Cardiac fibroblast (primary cell): ENCODE results near the gene TRIM77.
A peak's percentile ranks its signal among the peaks of the same experiment; 100 is the strongest.
"Not testable (repeated sequence)": the region's sequence is repeated elsewhere in the genome, so short reads cannot be mapped to it uniquely, and the experiment has no call there.

Experiments used
- DNase-seq, 2 donors: peaks; one replicate each; pipeline versions ENCODE4 v3.0.0 to v3.0.0-alpha.2; 2010; ENCODE audit warnings: low read depth in 2 of 2
- H3K4me3 ChIP-seq, 2 donors: replicated peaks in 1 of 2; 1 replicate in 1 of 2; 2 replicates in 1 of 2; pipeline ENCODE4 v1.5.1; 2011; ENCODE audit warnings: low read depth in 2 of 2, low read length in 2 of 2, mild to moderate bottlenecking in 2 of 2, moderate library complexity in 1 of 2
- CTCF ChIP-seq: IDR thresholded peaks from one replicate; pipeline ENCODE4 v1.5.1; 2011; ENCODE audit warnings: low read depth, mild to moderate bottlenecking, low read length, inconsistent platforms

Gene TRIM77

GRCh38 chr11:89709999-89710398 lies at the start of gene TRIM77:
Gene TRIM77 (plus strand): TSS chr11:89710299. CDS start chr11:89710299, 0 bp downstream.
- H3K4me3 ChIP-seq, DNase-seq: not testable (repeated sequence)

DNA sequence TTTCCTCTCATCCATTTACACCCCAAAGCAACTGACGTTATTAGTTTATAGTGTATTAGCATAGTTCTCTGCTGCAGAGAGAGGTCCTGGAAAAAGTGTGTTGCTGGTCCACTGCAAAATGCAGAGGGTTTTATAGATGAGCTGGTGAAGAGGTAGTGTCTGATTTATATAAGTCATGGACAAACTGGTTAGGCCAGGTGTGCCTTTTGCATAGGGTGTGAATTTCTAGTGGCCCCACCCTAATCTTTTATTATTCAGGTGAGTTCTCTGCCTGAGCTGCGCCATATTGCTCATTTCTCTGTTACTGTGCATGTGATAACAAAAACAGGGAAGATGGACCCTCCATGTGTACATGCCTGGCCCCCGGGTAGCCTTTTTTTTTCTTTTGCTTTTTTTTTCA lies 43.1 kb upstream of the TRIM77 start:
- TF ChIP-seq CTCF, result no peak
- H3K4me3 ChIP-seq, result no peak overlapping the region
- DNase-seq, result no peak

DNA sequence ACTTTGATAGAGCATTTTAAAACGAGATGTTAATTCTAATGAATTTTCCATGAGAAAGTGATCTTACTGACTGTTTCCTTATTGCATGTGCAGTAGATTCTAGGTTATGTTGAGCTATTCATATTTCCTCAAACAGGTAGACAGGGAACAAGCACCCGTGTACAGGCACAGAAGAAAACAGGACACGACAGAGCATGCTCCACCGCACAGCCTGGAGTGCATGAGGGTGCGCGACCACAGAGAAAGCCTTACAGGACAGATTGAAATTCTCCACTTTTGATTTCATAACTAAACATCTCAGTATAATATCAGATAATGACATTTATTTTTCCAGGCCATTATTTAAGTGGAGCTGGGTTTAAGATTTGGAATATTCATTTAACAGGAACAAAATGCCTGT lies 41.9 kb upstream of the TRIM77 start:
- H3K4me3 ChIP-seq, DNase-seq: not testable (repeated sequence)

DNA sequence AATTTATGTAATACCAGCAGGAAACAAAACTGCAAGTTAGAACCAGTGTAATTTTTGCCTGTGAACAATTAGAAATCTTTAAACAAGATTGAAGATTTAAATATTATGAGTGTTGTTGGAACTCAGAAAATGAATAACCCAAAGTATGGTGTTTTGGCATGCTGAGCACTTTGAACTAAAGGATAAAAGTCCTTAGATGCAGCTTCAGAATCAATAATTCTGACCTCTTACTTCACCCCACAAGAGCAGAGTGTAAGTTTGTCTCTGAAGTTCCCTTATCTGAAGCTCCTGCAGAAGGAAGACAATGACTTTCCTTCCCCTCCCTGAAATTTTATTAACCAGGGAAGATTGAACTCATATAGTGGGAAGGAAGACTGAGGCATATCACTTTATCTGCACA lies 40.5 kb upstream of the TRIM77 start:
- H3K4me3 ChIP-seq, DNase-seq: not testable (repeated sequence)

GRCh38 chr11:89669993-89670669 lies 40.0 kb upstream of the TRIM77 start:
- not testable (repeated sequence) for DNase-seq, H3K4me3 ChIP-seq

GRCh38 chr11:89672547-89672946 lies 37.6 kb upstream of the TRIM77 start:
- not testable (repeated sequence) for H3K4me3 ChIP-seq

DNA sequence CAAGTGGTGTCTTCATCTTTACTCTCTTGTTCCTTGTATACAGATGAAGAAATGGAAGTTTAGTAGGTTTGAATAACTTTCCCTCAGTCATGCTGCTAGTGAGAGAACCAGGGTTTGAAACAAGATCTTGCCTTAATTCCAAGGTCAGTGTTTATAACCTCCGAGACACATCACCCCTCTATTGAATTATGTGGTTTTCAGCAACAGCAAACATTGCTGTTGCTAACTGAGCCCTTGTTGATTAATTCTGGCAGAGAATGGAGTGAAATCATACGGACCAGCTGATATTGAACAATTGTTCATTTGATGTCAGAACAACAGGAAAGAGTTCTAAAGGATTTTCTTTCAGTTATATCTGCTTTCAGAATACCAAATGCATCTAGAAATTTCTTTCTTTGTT lies 36.7 kb upstream of the TRIM77 start:
- DNase-seq, H3K4me3 ChIP-seq: not testable (repeated sequence)

More at GRCh38 chr11:89672547-89672946, 37.6 kb upstream of the TRIM77 start:
- DNase-seq, result not testable (repeated sequence)

GRCh38 chr11:89675383-89675782 lies 34.7 kb upstream of the TRIM77 start:
- not testable (repeated sequence) for H3K4me3 ChIP-seq
- peak; percentile 8 for TF ChIP-seq CTCF
- peak; percentile 1 to 13 for DNase-seq

DNA sequence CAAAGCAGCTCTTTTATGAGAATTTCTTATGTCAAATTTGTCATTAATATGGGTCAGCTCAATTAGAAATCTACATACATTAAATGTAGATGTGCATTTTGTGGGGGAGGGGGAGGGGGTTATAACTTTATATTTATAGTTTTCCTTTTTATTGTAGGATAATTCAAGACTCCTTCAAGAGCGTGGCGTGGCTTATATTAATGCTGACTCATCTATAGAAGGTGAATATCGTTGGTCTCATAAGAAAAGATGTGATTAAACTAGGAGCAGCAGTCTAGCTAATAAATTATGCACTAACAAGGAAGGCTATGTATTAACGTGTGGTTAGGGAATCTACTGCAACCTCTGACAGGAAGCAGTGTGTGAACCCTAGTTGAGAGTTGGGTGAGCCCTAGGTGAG lies 34.2 kb upstream of the TRIM77 start:
- not testable (repeated sequence) for DNase-seq, H3K4me3 ChIP-seq

- not testable (repeated sequence) for DNase-seq, H3K4me3 ChIP-seq
Measured at GRCh38 chr11:89707080-89707479, 3.0 kb upstream of the TRIM77 start.

DNA sequence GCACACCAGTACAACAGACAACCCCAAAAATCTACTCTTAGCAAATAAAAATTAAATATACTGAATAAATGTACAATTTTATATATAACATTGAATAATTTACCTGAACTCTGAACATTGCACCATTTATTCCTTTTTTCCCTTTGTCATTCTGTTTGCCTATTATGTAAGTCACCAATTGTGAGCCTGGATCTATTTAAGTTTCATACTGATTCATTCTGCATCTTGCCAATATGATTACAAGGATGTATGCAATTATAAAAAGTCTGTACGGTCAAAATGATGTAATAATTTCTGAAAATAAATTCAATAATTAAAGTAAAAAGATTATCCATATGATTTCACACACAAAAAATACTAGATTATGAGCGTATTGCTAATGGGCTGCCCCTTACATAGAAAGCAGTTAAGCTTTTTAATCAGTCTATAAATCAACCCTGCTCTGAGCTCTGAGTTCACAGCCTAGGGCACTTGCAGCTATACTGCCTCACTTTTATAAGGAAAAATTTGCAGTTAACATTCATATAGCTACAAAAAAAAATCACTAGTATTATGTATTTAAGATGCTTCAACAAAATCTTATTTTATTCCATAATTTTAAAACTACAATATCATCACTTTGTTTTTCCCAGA lies 14.9 kb downstream of the TRIM77 start:
- H3K4me3 ChIP-seq, DNase-seq: not testable (repeated sequence)

DNA sequence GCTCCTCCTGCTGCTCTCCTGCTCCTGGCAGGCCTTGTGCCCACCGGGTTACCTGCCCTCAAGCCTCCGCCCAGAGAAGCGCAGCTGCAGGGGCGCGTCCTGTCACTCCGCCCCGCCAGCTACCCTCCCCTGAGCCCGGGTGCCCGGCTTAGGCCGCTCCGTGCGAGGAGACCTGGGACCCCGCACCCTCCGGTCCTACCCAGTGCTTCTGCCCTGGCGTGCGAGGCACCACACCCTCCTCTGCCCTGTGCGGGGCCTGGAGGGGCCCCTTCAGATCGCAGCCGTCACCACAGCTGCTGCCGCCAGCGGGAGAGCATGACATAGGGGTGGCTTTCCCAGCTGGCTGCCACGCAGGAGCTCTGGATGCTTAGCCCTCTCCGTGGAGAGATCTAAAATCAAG lies 20.1 kb downstream of the TRIM77 start:
- not testable (repeated sequence) for DNase-seq, H3K4me3 ChIP-seq
